GM18519 (cell line): ENCODE results near the gene NUDT21.
"Not testable (repeated sequence)": the region's sequence is repeated elsewhere in the genome, so short reads cannot be mapped to it uniquely, and the experiment has no call there.

Experiments
- ATAC-seq: cut with Tn5 transposase; IDR thresholded peaks from one replicate; pipeline ENCODE4 v1.9.1; 2021; ENCODE audit warnings: mild to moderate bottlenecking, moderate library complexity; ENCODE audit not compliant: unreplicated experiment, low FRiP score

The NUDT21 gene

DNA sequence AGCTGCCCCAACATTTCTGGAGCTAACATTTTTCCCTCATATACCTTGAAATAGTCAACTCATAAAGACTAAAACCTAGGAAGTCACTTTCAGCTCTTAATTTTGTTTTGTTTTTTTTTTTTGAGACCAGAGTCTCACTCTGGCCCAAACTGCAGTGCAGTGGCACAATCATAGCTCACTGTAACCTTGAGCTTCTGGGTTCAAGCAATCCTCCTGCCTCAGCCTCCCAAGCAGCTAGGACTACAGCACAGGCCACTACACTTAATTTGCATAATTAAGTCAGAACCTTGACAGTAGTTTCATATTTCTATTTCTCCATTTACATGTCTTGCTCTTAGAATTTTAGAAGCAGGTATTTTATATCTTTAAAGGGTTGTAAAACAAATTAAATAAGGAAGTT is 30.5 kb downstream of the NUDT21 start:
- ATAC-seq: no peak

DNA sequence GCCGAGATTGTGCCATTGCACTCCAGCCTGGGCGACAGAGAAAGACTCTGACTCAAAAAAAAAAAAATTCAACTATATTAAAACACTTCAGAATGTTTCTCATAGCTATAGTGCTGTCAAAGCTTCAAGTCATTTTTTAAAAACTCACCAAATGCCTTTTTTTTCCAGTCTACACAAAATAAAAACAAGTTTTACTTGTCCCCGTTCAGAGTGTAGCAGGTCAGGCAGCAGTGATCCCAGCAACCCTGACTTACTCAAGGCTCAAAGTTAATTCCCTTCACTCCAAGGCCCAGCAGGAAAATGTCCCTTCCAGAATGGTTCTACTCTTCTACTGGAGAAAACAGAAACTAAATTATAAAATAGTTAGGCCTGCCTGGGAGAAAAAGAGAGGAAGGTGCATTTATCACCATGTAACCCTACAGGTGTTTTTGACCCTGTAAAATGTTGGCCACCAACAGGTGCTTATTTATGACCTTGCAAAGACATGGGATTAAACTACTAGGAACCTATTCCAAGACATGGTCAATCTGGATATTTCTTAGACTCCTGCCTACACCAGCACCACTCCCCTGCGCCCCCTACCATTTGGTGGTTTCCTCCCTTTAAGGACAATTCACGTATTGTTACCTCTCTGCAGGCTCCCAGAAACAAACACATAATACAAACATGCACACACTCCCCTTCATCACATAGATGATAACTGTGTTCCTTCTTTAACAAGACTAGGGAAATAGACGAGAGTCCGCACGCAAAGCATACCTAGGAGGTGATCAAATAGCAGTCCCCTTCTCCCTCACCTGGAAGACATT is 31.2 kb downstream of the NUDT21 start:
- ATAC-seq: no peak

DNA sequence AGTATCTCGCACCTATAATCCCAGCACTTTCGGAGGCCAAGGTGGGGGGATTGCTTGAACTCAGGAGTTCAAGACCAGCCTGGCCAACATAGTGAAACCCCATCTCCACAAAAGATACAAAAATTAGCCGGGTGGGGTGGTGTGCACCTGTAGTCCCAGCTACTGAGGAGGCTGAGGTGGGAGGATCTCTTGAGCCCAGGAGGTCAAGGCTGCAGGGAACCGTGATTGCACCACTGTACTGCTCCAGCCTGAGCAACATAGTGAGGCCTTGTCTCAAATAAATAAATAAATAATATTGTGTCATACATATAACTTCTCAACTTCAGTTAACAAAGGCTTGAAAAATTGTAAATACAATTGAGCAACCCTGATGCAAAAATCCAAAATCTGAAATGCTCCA is 34.0 kb downstream of the NUDT21 start:
- ATAC-seq: no peak

DNA sequence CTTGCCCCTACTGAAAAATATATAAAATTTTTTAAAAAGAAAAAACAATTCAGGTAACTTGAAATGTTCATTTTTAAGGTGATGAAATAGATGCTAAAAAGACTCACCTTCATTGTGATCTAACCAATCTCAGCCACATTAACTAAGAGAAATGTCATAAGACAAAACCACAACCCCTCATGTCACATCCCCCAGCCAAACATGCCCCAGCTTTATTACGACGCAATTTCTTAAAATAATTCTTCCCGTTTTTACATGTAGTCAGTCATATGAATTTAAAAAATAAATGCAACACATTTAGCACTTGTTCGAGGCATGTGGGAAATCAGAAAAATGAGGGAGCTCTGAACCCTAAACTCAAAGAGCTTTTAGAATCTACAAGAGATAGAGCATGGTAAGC is 35.3 kb downstream of the NUDT21 start:
- ATAC-seq: no peak

DNA sequence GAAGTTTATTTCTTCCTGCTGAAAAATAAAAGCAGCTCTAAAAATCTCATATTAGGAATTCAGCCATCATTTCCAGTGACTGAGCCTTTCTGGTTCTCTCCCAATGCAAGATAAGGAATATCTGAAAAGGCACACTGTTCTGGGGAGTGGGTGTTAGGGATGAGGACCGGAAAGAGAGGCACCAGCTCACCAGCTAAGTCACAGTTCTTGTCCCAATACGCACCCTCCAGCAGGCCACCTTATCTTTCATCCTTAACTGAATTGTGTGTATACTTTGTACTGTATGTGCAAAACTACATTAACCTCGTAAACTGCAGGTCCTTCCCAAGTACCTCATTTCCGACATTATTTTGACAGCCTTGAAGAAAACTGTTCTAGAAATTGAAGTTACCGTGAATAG is 36.8 kb downstream of the NUDT21 start:
- ATAC-seq: no peak

DNA sequence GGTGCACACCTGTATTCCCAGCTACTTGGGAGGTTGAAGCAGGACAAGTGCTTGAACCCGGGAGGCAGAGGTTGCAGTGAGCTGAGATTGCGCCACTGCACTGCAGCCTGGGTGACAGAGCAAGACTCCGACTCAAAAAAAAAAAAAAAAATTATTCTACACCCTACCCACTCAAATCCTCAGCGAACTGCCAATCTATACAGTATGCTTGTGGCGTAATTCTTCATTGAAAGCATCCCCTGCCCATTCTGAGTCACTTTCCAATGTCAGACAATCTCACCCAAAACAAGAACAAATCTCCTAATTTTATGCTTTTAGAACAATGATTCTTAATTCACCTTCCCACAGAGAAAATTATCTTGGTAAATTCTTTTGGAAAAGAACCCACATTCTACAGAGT is 37.8 kb downstream of the NUDT21 start:
- ATAC-seq: no peak

DNA sequence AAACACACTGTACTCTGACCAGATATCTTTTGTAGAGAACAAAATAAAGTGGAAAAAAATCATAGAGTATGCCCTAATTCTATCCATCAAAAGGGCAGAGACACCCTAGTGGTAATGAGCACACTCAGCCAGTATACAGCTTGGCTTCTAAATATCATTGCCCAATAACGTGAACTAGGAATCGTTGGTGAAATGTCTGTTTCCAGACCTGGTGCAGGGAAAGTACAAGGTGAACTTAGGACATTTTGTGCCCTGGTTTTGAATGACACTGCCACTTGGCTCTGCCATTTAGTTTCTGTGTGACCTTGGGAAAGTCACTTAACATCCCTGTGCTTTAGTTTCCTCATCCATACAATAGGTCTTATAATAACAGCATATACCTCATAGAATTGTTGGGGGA is 39.5 kb downstream of the NUDT21 start:
- ATAC-seq: no peak

DNA sequence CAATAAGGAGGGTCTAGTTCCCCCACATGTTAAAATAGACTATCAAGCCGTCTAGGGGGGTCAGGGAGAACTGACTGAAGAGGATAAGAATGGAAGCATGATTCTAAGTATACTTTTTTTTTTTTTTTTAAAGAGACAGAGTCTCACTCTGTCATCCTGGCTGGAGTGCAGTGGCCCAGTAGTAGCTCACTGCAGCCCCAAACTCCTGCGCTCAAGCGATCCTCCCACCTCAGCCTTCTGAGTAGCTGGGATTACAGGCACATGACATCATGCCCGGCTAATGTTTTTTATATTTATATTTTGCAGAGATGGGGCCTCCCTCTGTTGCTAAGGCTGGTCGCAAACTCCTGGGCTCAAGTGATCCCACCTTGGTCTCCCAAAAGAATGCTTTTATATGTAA is 40.0 kb downstream of the NUDT21 start:
- ATAC-seq: no peak

DNA sequence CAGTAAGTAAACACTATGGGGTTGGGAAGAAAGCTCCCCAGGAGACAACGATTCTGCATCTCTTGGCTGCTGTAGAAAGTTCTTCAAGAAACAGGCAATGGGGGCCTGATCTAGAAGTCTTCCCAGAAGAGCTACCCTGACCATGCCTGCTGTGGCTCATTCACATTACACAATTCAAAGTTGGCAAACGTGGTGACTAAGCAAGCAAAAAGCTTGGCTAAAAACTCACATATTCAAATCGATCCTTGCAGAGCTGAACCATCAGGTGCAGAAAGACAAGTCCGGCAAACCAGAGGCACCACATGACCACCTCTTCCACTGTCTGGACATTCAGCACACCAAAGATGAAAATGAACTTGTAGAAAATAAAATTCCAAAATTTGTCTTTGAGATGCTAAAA is 41.9 kb downstream of the NUDT21 start:
- no peak for ATAC-seq

DNA sequence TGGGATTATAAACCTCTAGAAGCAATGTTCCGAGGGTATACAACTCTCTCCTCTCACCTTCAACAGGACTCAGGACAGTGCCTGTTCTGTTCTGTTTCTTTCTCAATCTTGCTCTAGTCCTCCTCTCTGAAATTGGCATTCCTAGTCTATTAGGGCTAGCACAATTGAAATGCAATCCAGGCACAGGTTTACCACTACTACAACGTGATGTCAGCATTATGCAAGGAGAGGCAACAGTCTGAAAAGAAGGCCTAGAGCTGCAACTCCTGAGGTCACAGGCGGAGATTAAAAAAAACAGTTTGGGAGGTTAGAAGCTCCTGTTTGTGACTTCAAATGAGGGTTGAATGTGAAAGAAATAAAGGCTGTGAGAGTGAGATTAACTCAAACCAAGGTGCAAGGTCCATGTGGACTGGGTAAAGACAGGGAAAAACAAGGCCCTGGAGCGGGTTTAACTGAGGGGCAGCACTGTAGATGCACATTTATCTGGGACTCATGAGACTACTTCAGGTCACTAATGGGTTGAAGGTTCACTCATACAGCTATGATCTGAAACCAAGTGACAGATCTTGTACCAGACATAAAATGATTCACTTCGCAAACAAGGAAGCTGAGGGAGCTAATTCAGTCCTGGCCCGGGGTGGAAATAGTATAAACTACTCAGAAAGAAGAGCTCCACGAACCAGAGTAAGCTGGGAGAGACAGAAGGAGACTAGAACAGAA is 42.6 kb downstream of the NUDT21 start:
- ATAC-seq: no peak

DNA sequence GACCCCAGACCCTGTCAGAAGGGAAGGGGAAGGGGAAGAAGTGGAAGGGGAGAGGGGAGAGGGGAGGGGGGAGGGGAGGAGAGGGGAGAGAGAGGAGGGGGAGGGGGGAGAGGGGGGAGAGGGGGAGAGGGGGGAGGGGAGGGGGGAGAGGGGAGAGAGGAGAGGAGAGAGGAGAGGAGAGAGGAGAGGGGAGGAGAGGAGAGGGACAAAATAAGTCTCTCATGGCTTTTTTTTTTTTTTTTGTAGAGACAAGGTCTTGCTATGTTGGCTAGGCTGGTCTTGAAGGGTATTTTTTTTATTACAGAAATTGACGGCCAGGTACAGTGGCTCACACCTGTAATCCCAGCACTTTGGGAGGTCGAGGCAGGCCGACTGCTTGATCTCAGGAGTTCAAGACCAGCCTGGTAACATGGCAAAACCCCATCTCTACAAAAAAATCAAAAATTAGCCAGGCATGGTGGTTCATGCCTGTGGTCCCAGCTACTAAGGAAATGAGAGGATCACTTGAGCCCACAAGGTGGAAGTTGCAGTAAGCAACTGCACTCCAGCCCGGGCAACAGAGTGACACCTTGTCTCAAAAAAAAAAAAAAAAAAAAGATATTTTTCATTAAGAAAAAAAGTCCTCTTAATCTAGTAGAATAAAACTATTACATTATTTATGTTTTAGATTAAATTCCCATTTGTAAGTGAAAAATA is 45.0 kb downstream of the NUDT21 start:
- no peak for ATAC-seq

DNA sequence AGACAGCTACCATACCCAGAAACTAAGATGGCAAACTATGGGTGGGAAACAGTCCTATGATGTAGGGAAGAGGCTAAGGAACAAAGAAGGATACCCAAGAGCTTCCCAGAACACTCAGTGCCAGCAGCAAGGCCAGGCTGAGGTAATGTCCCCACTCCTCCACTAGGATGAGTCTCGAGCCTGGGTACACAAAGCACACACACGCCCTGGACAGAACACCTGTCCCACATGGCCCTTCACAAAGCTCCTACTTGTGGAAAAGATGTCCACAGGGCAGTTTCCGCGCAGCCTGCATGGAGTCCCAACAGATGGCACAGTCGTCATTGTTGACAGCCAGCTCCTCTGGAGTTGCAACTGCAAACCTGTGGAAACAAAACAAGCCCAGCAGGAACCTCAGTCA is 49.6 kb downstream of the NUDT21 start:
- no peak for ATAC-seq

DNA sequence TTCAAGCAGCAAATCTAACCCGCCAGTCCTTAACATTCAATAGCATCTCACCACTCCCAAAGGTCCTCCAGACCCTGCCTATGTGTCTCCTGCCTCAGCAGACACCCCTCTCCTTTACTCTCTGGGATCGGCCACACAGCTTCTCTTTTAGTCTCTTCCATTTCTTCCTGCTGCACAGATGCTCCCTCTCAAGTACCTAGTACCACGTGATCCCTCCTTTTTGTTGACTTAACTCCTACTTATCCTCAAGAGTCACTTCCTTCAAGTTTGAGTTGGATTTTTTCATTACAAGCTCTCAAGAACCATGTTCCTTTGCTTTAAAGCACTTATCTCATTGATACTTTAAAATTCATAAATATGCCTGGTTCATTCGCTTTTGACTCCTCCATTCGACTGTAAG is 50.7 kb downstream of the NUDT21 start:
- no peak for ATAC-seq

DNA sequence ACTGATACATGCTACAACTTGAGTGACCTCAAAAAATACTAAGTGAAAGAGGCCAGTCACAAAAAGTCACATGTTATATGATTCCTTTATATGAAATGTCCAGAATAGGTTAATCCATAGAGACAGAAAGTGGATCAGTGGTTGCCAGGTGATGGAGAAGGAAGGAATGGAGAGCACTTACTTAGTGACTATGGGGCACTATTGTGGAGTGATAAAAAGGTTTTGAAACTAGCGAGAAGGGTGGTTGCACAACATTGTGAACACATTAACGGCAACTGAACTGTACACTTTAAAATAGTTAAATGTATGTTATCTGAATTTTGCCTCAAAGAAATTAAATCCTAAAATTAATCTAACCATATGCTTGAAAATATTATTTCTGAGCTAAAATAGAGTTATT is 51.6 kb downstream of the NUDT21 start:
- no peak for ATAC-seq

DNA sequence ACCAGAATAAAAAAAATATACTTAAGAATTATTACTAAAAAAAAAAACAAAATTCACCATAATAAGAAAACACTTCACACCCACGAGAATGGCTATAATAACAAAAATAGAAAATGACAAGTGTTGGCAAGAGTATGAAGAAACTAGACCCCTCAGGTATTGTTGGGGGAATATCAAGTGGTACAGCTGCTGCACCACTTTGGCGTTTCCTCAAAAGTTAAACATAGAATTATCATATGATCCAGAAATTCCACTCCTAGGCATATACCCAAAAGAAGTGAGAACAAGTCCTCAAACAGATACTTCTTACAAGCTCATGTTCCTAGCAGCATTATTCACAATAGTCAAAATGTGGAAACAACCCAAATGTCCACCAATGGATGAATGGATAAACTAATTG is 52.1 kb downstream of the NUDT21 start:
- ATAC-seq: no peak

DNA sequence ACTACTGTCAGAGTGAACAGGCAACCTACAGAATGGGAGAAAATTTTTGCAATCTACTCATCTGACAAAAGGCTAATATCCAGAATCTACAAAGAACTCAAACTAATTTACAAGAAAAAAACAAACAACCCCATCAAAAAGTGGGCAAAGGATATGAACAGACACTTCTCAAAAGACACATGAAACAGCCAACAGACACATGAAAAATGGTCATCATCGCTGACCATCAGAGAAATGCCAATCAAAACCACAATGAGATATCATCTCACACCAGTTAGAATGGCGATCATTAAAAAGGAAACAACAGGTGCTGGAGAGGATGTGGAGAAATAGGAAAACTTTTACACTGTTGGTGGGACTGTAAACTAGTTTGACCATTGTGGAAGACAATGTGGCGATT is 54.4 kb downstream of the NUDT21 start:
- ATAC-seq: not testable (repeated sequence)

DNA sequence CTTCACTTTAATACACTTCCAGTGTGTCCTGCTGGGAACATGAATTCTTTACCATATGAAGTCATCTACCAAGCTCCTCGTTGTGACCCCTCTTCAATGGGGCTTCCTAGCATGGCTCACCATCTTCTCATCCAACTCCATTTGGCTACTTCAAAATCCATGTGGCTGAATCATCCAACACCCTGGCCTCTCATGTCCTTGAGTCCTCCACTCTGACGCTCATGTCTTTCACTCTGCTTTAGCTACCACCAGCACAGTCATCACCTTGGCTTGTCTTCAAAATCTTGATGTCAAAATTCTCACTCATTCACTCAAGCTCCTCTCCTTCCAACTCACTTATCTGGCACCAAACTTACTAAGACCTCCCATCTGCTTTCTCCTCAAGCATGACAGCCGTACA is 61.6 kb downstream of the NUDT21 start:
- no peak for ATAC-seq

DNA sequence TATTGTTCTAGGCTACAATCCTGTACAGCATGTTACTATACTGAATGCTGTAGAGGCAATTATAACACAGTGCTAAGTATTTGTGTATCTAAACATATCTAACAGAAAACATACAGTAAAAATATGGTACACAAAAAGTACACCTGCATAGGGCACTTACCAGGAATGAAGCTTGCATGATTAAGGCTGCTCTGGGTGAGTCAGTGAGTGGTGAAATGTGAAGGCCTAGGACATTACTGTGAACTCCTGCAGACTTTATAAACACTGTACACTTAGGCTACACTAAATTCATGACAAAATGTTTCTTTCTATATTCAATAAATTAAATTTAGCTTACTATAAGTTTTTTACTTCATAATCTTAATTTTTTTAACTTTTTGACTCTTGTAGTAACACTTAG is 62.9 kb downstream of the NUDT21 start:
- ATAC-seq: no peak

DNA sequence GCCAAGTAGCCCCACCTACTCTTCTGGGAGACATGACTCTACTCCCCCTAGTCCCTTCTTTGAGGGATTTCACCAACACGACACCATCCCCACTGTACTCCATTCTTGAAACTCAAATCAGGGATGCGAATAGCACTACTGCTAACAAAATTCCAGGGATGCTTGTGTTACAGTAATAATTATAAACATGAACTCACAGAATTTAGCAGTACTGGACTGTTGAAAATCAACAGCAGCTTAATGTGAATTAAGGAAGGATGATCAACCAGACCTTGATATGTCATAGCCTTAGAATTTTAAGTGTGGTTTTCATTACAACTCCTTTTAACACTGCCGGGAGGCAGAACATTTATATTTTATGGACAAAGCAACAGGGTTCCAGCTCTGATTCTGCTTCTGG is 63.7 kb downstream of the NUDT21 start:
- ATAC-seq: no peak

DNA sequence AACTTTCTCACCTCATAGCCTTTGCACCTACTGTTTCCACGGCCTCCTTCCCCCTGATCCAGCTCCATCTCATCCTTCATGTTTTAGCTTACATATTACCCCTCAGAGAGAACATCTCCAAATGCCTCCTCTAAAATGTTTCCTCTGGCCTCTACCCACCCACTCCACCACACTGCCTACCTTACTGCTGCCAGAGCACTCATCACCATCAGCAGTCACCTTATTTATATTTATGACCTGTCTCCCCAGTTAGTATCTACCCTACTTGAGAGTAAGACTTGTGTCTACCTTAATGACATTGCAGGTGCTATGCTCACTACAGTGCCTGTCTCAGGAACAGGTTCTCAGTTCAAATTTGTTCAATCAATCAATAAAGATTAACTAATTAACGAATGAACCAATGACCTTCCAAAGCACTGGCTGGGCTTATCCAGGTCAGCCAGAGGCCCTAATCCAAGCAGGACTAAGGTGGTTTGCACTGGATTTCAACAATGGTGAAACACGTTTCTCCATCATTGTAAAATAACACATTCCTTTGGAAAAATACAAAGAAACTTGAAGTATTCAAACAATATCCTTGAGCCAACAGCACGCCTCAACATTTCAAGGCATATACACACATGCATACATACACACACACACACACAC is 66.9 kb downstream of the NUDT21 start:
- ATAC-seq: no peak

DNA sequence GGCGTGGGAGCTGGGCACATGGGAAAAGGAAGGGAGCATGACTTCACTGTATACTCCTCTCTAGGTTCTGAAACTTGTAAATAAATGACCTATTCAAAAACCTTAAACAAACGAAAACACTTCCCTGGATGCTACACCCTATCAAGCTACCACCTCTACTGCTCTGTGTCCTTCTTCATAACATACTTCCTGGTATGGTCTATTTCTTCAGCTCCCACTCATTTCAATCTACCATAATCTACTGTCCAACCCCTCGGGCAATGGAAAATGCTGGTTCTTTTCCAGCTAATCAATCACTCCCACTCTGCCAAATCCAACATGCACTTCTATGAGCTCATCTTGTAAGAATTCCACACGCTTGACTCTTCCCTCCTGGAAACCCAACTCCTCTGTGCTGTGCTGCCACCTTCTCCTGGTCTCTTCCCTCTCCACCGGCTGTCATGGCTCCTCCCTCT is 68.2 kb downstream of the NUDT21 start:
- no peak for ATAC-seq
